Mammary epithelial cell (primary cell): ENCODE data around the gene GFOD2.

ENCODE experiments used
- EZH2 ChIP-seq: IDR thresholded peaks from 2 replicates; pipeline ENCODE4 v1.6.1; 2012; ENCODE audit warnings: low read length, inconsistent platforms, borderline replicate concordance
- TF ChIP-seq, protein P1 (sequence below), 2 donors: IDR thresholded peaks in 1 of 2; conservative IDR thresholded peaks in 1 of 2; 2 replicates each; pipeline ENCODE4 v1.5.1; 2011 to 2012; ENCODE audit warnings: inconsistent platforms in 2 of 2, low read length in 2 of 2, mild to moderate bottlenecking in 2 of 2, control low read depth in 1 of 2, low read depth in 1 of 2; ENCODE audit not compliant: insufficient read depth in 1 of 2; ENCODE audit errors: extremely low read depth in 1 of 2

DNA sequence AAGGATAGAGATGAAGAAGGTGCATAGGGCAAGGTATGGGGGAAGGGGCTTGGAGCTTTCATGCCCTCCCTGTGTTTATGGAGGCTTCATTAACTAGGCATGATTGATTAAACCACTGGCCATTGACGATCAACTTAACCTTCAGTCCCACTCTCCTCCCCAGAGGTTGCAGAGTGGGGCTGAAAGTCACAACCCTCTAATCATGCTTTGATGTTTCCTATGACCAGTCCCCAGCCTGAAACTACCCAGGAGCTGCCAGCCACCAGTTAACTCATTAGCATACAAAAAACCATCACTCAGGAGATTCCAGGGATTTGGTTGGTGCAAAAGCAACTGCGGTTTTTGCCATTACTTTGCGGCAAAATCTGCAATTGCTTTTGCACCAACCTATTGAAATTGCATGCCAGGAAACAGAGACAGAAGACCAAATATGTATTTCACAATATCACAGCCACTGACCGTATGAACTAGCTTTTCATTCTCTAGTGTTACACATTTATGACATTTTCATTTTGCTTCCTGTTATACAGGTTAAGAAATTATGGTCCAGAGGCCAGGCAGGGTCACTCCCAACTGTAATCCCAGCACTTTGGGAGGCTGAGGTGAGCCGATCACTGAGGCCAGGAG lies 5.4 kb downstream of the GFOD2 start:
- TF ChIP-seq, protein P1, sequence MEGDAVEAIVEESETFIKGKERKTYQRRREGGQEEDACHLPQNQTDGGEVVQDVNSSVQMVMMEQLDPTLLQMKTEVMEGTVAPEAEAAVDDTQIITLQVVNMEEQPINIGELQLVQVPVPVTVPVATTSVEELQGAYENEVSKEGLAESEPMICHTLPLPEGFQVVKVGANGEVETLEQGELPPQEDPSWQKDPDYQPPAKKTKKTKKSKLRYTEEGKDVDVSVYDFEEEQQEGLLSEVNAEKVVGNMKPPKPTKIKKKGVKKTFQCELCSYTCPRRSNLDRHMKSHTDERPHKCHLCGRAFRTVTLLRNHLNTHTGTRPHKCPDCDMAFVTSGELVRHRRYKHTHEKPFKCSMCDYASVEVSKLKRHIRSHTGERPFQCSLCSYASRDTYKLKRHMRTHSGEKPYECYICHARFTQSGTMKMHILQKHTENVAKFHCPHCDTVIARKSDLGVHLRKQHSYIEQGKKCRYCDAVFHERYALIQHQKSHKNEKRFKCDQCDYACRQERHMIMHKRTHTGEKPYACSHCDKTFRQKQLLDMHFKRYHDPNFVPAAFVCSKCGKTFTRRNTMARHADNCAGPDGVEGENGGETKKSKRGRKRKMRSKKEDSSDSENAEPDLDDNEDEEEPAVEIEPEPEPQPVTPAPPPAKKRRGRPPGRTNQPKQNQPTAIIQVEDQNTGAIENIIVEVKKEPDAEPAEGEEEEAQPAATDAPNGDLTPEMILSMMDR (conservative IDR thresholded peaks at IDR 0.05 in 1 of 2, IDR thresholded peaks at IDR 0.05 in 1 of 2; ENCODE audit: extremely low read depth in 1 of 2, insufficient read depth in 1 of 2, low read depth in 1 of 2, low read length in 2 of 2) = no peak
- no peak for TF ChIP-seq EZH2
